Mesodermal cell (in vitro differentiated cells): ENCODE data around the gene SEMA4C.

Source experiments
- H3K27ac ChIP-seq: 2 replicates; pipeline ENCODE4 v1.7.0; 2013; ENCODE audit warnings: mild to moderate bottlenecking, low read depth, low read length, moderate library complexity; ENCODE audit not compliant: severe bottlenecking
- H3K36me3 ChIP-seq: 2 replicates; pipeline ENCODE4 v1.7.1; 2013; ENCODE audit warnings: mild to moderate bottlenecking, low read length, moderate library complexity; ENCODE audit not compliant: control insufficient read depth, insufficient read depth
- H3K4me1 ChIP-seq: one replicate; pipeline ENCODE4 v1.7.1; 2013; ENCODE audit warnings: mild to moderate bottlenecking, low read length; ENCODE audit not compliant: insufficient read depth, control insufficient read depth, poor library complexity, severe bottlenecking
- H3K4me3 ChIP-seq: 2 replicates; pipeline ENCODE4 v1.7.0; 2013; ENCODE audit warnings: low read length, control low read depth, mild to moderate bottlenecking; ENCODE audit not compliant: insufficient read depth, poor library complexity, severe bottlenecking; ENCODE audit errors: extremely low read depth
- H3K9me3 ChIP-seq: 2 replicates; pipeline ENCODE4 v1.7.1; 2013; ENCODE audit warnings: mild to moderate bottlenecking, low read length, moderate library complexity; ENCODE audit not compliant: control insufficient read depth
- WGBS, 2 experiments: methylation state at CpG; one replicate each; pipeline ENCODE4 v1.1.5; 2013; ENCODE audit warnings: missing lambda C conversion rate in 2 of 2; ENCODE audit not compliant: insufficient coverage in 2 of 2; 5-methylcytosine and 5-hydroxymethylcytosine counted together

Gene SEMA4C

DNA sequence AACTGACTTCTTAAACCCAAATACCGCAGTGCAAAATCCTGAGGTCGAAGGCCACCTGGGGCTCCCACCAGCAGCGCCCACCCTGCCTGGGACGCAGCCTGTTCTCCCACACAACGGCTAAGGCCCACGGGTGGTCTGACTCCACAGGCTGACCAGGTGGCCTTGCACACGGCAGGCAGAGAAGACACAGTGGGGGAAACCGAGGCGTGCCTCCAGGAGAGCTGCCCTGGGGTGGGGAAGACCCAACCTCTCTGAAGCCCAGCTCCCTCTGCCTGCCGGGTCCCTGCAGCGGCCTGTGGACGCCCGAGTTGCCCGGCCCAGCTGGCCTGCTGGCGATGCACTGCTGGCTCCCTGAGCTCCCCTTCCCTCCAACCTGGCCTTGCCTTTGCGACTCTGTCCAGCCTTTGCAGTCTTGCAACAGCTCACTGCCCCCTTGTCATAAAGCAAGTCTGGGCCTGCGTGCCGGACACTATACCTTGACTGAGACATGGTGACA is 9.7 kb upstream of the SEMA4C start:
- Histone ChIP-seq H3K4me1 (peaks cover 47% of the 10 kb centered on the region), H3K9me3 (no peaks in the 10 kb centered on the region), H3K36me3 (no peaks in the 10 kb centered on the region), H3K4me3 (no peak overlapping the region), H3K27ac (no peak overlapping the region)
- WGBS, 2 experiments = 93 to 96% methylated on average over 15 to 18 of the region's 18 CpGs

DNA sequence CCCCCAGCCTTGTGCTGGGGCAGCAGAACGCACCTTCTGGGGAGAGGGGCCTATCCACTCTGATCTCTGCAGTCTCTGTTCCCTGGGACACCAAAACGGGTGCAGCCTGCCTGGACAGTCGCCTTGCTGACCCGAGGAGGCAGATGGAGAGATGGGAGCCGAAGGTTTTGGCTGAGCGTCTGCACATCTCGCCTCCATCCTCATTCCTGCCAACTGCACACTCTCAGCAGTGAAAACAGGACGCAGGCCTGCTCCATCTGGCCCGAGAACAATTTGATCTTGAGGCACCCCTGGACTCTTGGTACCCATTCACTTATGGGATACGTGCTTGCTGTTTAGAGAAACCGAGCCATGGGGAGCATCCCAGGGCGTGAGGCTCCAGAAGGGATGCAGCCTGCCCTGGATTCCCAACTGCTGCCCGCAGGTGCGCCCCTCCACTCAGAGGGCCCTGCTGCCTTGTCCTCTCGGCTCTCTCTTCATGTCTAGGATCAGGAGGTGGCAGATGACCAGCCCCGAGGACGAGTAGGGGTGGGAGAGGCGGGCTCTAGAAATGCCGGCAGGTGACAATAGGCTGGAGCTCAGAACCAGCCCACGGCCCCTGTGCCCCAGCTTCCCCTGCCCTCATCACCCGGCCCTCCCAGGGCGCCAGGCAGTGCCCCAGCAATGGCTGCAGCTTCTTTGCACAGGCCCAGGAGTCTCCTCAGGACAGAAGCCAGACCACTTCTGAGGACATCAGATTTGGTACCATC is 9.1 kb upstream of the SEMA4C start:
- no peak overlapping the region for H3K27ac ChIP-seq
- H3K4me1 ChIP-seq = peaks cover 53% of the 10 kb centered on the region
- H3K4me3 ChIP-seq = no peak overlapping the region
- no peaks in the 10 kb centered on the region for H3K9me3 ChIP-seq
- H3K36me3 ChIP-seq = no peaks in the 10 kb centered on the region
- WGBS, 2 experiments = 93% methylated on average over 20 to 21 of the region's 22 CpGs

- 88 to 93% methylated on average over 4 to 6 of the region's 7 CpGs for WGBS, 2 experiments
- H3K9me3 ChIP-seq = no peaks in the 10 kb centered on the region
- H3K27ac ChIP-seq = no peak overlapping the region
- H3K4me3 ChIP-seq = no peak overlapping the region
- peaks cover 60% of the 10 kb centered on the region for H3K4me1 ChIP-seq
- H3K36me3 ChIP-seq = no peaks in the 10 kb centered on the region
These were observed 8.3 kb upstream of the SEMA4C start for GRCh38 chr2:96878171-96878570.

- WGBS, 2 experiments = 93 to 96% methylated on average over 11 to 15 of the region's 15 CpGs
- H3K4me1 ChIP-seq = peaks cover 59% of the 10 kb centered on the region
These were observed 7.8 kb upstream of the SEMA4C start for GRCh38 chr2:96877631-96878092.

DNA sequence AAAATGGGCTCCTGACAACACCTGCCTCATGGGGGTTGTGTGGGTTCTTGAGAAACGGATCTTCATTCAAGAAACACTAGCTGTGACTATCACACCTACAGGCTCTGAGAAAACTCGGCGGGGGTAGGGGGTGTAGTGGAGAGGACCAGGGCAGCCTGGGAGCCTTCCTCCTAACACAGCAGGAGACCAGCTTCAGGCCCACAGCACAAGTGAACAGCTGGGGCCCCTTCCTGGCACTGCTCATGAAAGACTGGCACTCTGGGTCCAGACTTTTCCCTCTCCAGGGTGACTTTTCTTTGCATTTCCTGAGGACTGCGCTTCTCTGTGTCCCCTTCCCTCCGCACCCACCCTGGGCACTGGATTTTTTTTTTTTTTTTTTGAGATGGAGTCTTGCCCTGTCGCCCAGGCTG is 7.2 kb upstream of the SEMA4C start:
- WGBS, 2 experiments = 100% methylated on average over 1 of the region's 6 CpGs; no CpG with 5 or more reads in 1 of the 2 experiments
- no peaks in the 10 kb centered on the region for H3K9me3 ChIP-seq
- no peak overlapping the region for H3K4me3 ChIP-seq
- H3K27ac ChIP-seq = peak overlapping the region; percentile 56
- H3K4me1 ChIP-seq = peaks cover 58% of the 10 kb centered on the region
- no peaks in the 10 kb centered on the region for H3K36me3 ChIP-seq

More at GRCh38 chr2:96877631-96878092, 7.8 kb upstream of the SEMA4C start:
- Histone ChIP-seq H3K9me3 (no peaks in the 10 kb centered on the region), H3K4me3 (no peak overlapping the region), H3K36me3 (no peaks in the 10 kb centered on the region), H3K27ac (no peak overlapping the region)

DNA sequence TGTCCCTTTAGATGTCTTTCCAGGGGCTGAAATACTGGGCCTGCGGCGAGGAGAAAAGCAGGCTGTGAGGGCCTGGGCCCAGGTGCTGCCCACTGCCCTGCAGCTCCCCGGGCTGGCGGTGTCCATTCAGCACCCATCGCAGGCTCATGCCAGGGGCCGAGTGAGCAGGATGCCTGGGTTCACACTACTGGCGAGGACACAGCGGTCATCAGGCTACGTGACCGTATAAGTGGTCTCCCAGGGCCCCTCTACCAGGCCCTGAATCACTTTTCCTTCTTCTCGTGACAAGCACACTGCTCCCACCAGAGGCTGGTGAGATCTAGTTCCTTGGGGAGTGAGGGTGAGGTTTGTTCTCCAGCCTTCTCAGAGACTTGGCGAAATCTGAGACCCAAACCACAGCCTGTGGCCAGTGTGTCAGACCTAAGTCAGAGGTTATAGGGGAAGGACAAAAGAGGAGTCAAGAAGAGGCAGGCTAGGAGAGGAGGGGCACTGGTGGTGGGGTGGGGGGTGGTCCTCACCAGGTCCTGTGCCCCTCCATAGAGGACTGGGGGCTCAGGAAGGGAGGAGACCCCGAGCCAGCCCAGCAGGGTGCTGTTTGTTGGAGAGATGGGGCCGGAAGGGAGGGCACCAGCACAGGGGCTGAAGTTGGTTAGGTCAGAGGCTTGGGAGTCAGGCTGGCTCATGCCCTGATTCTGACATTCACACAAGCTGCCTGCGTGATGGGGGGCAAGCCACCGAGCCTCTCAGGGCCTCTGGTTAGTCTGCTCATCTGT is 6.6 kb upstream of the SEMA4C start:
- Histone ChIP-seq H3K27ac (peak overlapping the region; percentile 56), H3K9me3 (no peaks in the 10 kb centered on the region), H3K36me3 (no peaks in the 10 kb centered on the region), H3K4me3 (no peak overlapping the region), H3K4me1 (peaks cover 53% of the 10 kb centered on the region)
- 86 to 88% methylated on average over 13 to 14 of the region's 16 CpGs for WGBS, 2 experiments

- peak overlapping the region; percentile 58 for H3K27ac ChIP-seq
- H3K9me3 ChIP-seq = no peaks in the 10 kb centered on the region
- H3K36me3 ChIP-seq = no peaks in the 10 kb centered on the region
- 42 to 53% methylated on average over 13 to 14 of the region's 14 CpGs for WGBS, 2 experiments
- H3K4me1 ChIP-seq = peaks cover 49% of the 10 kb centered on the region
- H3K4me3 ChIP-seq = no peak overlapping the region
These were observed 5.8 kb upstream of the SEMA4C start for GRCh38 chr2:96875498-96876268.

GRCh38 chr2:96874198-96874831 is 4.4 kb upstream of the SEMA4C start:
- H3K4me1 ChIP-seq = peaks cover 52% of the 10 kb centered on the region
- 83 to 86% methylated on average over 9 to 13 of the region's 18 CpGs for WGBS, 2 experiments
- H3K36me3 ChIP-seq = no peaks in the 10 kb centered on the region
- H3K4me3 ChIP-seq = no peak overlapping the region
- peak overlapping the region; percentile 66 for H3K27ac ChIP-seq
- no peaks in the 10 kb centered on the region for H3K9me3 ChIP-seq

GRCh38 chr2:96873651-96874096 is 3.8 kb upstream of the SEMA4C start:
- Histone ChIP-seq H3K27ac (peak overlapping the region; percentile 67), H3K9me3 (no peaks in the 10 kb centered on the region), H3K4me3 (no peak overlapping the region), H3K4me1 (peaks cover 52% of the 10 kb centered on the region), H3K36me3 (no peaks in the 10 kb centered on the region)
- 53 to 78% methylated on average over 4 of the region's 8 CpGs for WGBS, 2 experiments
